Measurements from ENCODE around the gene GRM3. TPM values are rescaled to one million over a fixed set of nuclear protein-coding genes. Genes with fewer than 3 reads are reported as not detected.

Gene GRM3
- polyA plus RNA-seq, 2 of the 4 experiments (the other 2 are of a cell fraction) = not detected

GRCh38 chr7:86760236-86760635 is 116.5 kb downstream of the GRM3 start:
- DNase-seq (ENCODE audit: low read depth in 1 of 2, low spot score in 1 of 2) (no peak), ATAC-seq (no peak), FAIRE-seq (no peak)
- no peak overlapping the region for H3K4me3 ChIP-seq
- no peak overlapping the region for H3K4me2 ChIP-seq
- ChIA-PET POLR2A (no interaction called here), CTCF (no interaction called here)
- H3K4me1 ChIP-seq = no peaks in the 10 kb centered on the region
- no peak overlapping the region for H3K27ac ChIP-seq
- 58% methylated on average over 4 of the region's 4 CpGs for WGBS (ENCODE audit: missing lambda C conversion rate)
- TF ChIP-seq EHF (CRISPR knock-in tag; IDR thresholded peaks at IDR 0.05) (no peak), RFX5 (IDR thresholded peaks at IDR 0.05) (no peak), KDM5A (IDR thresholded peaks at IDR 0.05) (no peak), HOXB13 (CRISPR knock-in tag; IDR thresholded peaks at IDR 0.05; ENCODE audit: low read depth) (no peak), HES2 (IDR thresholded peaks at IDR 0.05) (no peak), FOSB (CRISPR knock-in tag; IDR thresholded peaks at IDR 0.05) (no peak), ELK1 (IDR thresholded peaks at IDR 0.05; ENCODE audit: low read depth, low read length) (no peak), USF2 (IDR thresholded peaks at IDR 0.05) (no peak), CEBPB (IDR thresholded peaks at IDR 0.05) (no peak), RNF2 (IDR thresholded peaks at IDR 0.05; ENCODE audit: borderline replicate concordance, low read depth) (no peak)
- TF ChIP-seq, protein P1, sequence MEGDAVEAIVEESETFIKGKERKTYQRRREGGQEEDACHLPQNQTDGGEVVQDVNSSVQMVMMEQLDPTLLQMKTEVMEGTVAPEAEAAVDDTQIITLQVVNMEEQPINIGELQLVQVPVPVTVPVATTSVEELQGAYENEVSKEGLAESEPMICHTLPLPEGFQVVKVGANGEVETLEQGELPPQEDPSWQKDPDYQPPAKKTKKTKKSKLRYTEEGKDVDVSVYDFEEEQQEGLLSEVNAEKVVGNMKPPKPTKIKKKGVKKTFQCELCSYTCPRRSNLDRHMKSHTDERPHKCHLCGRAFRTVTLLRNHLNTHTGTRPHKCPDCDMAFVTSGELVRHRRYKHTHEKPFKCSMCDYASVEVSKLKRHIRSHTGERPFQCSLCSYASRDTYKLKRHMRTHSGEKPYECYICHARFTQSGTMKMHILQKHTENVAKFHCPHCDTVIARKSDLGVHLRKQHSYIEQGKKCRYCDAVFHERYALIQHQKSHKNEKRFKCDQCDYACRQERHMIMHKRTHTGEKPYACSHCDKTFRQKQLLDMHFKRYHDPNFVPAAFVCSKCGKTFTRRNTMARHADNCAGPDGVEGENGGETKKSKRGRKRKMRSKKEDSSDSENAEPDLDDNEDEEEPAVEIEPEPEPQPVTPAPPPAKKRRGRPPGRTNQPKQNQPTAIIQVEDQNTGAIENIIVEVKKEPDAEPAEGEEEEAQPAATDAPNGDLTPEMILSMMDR (IDR thresholded peaks at IDR 0.05) = no peak
- no peaks in the 10 kb centered on the region for H3K9me3 ChIP-seq

- no peak for DNase-seq (ENCODE audit: low read depth in 1 of 2, low spot score in 1 of 2)
- no peak for TF ChIP-seq USF2 (IDR thresholded peaks at IDR 0.05)
- Histone ChIP-seq H3K4me3 (no peak overlapping the region), H3K4me2 (no peak overlapping the region), H3K27ac (no peak overlapping the region), H3K4me1 (no peaks in the 10 kb centered on the region), H3K9me3 (no peaks in the 10 kb centered on the region)
- no peak for FAIRE-seq
- no peak for ATAC-seq
- ChIA-PET CTCF (no interaction called here), POLR2A (no interaction called here)
- 20% methylated on average over 2 of the region's 2 CpGs for WGBS (ENCODE audit: missing lambda C conversion rate)
Measured at GRCh38 chr7:86762129-86762528, 118.4 kb downstream of the GRM3 start.

DNA sequence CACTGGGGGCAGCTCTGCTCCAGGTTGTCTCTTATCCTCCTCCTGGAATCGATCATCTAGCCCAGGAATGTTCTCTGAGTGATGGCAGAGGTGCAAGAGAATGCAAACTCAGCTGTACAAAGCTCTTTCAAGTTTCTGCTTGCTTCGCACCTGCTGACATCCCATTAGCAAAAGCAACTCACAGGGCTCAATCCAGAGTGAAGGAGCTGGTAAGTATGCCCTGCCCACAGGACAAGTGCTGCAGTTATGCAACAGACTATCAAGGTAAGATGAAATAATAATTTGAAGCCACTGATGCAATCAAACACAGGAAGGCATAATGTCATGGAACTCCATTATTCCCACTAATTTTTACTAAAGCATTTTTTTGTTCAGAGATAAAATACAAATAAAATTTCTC is 122.2 kb downstream of the GRM3 start:
- DNase-seq (ENCODE audit: low read depth in 1 of 2, low spot score in 1 of 2) = no peak
- Histone ChIP-seq H3K4me1 (no peaks in the 10 kb centered on the region), H3K27ac (no peak overlapping the region), H3K4me3 (no peak overlapping the region), H3K4me2 (no peak overlapping the region), H3K9me3 (no peaks in the 10 kb centered on the region)
- FAIRE-seq = no peak
- 5% methylated on average over 2 of the region's 2 CpGs for WGBS (ENCODE audit: missing lambda C conversion rate)
- ChIA-PET CTCF (no interaction called here), POLR2A (no interaction called here)
- no peak for ATAC-seq
- TF ChIP-seq, protein P2, sequence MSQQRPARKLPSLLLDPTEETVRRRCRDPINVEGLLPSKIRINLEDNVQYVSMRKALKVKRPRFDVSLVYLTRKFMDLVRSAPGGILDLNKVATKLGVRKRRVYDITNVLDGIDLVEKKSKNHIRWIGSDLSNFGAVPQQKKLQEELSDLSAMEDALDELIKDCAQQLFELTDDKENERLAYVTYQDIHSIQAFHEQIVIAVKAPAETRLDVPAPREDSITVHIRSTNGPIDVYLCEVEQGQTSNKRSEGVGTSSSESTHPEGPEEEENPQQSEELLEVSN (IDR thresholded peaks at IDR 0.05; ENCODE audit: borderline replicate concordance, low read depth) = no peak
- TF ChIP-seq MAFK (IDR thresholded peaks at IDR 0.05; ENCODE audit: partially characterized antibody) (no peak), RARB (CRISPR knock-in tag; IDR thresholded peaks at IDR 0.05) (no peak), CHD2 (IDR thresholded peaks at IDR 0.05; ENCODE audit: low read length, partially characterized antibody) (no peak), JUN (IDR thresholded peaks at IDR 0.05) (no peak), ZSCAN20 (CRISPR knock-in tag; IDR thresholded peaks at IDR 0.05) (no peak), HES2 (IDR thresholded peaks at IDR 0.05) (no peak), GATA3 (IDR thresholded peaks at IDR 0.05; ENCODE audit: borderline replicate concordance) (no peak), ZC3H11A (IDR thresholded peaks at IDR 0.05) (no peak), REST (IDR thresholded peaks at IDR 0.05) (no peak), FOSL2 (IDR thresholded peaks at IDR 0.05) (no peak), FOSL2 (CRISPR knock-in tag; IDR thresholded peaks at IDR 0.05) (no peak)
- TF ChIP-seq, protein P3, sequence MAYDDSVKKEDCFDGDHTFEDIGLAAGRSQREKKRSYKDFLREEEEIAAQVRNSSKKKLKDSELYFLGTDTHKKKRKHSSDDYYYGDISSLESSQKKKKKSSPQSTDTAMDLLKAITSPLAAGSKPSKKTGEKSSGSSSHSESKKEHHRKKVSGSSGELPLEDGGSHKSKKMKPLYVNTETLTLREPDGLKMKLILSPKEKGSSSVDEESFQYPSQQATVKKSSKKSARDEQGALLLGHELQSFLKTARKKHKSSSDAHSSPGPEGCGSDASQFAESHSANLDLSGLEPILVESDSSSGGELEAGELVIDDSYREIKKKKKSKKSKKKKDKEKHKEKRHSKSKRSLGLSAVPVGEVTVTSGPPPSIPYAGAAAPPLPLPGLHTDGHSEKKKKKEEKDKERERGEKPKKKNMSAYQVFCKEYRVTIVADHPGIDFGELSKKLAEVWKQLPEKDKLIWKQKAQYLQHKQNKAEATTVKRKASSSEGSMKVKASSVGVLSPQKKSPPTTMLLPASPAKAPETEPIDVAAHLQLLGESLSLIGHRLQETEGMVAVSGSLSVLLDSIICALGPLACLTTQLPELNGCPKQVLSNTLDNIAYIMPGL (CRISPR knock-in tag; IDR thresholded peaks at IDR 0.05; ENCODE audit: borderline replicate concordance) = no peak

Measured in A549 (cell line).